MV-4-11 (cell line): ENCODE measurements around the gene NSRP1.

Experiments used
- DNase-seq: peaks from one replicate; lab custom pipeline; 2025; lab: John Stamatoyannopoulos, UW

NSRP1 gene

GRCh38 chr17:30222721-30223175 is 106.1 kb downstream of the NSRP1 start:
- no peak for DNase-seq

GRCh38 chr17:30224419-30224960 is 107.9 kb downstream of the NSRP1 start:
- DNase-seq, result peak; percentile 71

GRCh38 chr17:30225112-30225511 is 108.5 kb downstream of the NSRP1 start:
- peak; percentile 75 for DNase-seq

GRCh38 chr17:30225919-30226553 is 109.4 kb downstream of the NSRP1 start:
- DNase-seq, result no peak

- DNase-seq, result no peak
Observed at GRCh38 chr17:30226878-30227277, 110.3 kb downstream of the NSRP1 start.

- DNase-seq, result peak; percentile 36
Observed at GRCh38 chr17:30228011-30228410, 111.4 kb downstream of the NSRP1 start.

- no peak for DNase-seq
Observed at GRCh38 chr17:30229012-30229411, 112.4 kb downstream of the NSRP1 start.

GRCh38 chr17:30230009-30230408 is 113.4 kb downstream of the NSRP1 start:
- peak; percentile 63 for DNase-seq

- DNase-seq, result no peak
Observed at GRCh38 chr17:30230596-30231125, 114.0 kb downstream of the NSRP1 start.

GRCh38 chr17:30232015-30232823 is 115.6 kb downstream of the NSRP1 start:
- DNase-seq, result no peak

GRCh38 chr17:30232824-30233427 is 116.3 kb downstream of the NSRP1 start:
- DNase-seq, result no peak

- no peak for DNase-seq
Observed at GRCh38 chr17:30234296-30234695, 117.7 kb downstream of the NSRP1 start.

GRCh38 chr17:30234964-30235363 is 118.3 kb downstream of the NSRP1 start:
- no peak for DNase-seq

GRCh38 chr17:30235386-30236296 is 119.0 kb downstream of the NSRP1 start, which contains the start of gene SLC6A4:
Gene SLC6A4, minus strand, starts transcription at chr17:30235697. Its CDS starts 13,739 bp downstream, at chr17:30221958.
- DNase-seq, result no peak
